NCI-H2029 treated with DMSO at 0.1 percent for 48 hours (cell line): ENCODE data around the gene GCC2.
"Not testable (repeated sequence)": the region's sequence is repeated elsewhere in the genome, so short reads cannot be mapped to it uniquely, and the experiment has no call there.

Source experiments
- DNase-seq: peaks from one replicate; lab custom pipeline; 2025; lab: John Stamatoyannopoulos, UW

Gene GCC2

DNA sequence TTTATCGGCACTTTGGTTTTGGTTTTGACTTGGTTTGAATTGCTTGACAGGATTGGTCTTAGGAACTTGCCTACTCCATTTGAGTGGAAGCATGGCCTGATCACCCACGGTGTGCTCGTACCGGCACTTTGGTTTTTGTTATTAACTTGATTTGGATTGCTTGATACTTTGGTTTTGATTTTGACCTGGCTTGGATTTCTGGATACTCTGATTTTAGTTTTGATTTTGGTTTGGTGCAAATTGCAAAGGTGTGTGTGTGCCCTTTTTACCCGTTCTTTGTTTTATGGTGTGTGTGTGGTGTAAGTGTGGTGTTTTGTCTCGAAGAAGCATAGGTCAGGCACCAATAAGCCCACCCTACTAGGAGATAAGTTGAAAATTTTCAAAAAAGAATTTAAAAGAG is 75.7 kb downstream of the GCC2 start:
- DNase-seq = not testable (repeated sequence)

DNA sequence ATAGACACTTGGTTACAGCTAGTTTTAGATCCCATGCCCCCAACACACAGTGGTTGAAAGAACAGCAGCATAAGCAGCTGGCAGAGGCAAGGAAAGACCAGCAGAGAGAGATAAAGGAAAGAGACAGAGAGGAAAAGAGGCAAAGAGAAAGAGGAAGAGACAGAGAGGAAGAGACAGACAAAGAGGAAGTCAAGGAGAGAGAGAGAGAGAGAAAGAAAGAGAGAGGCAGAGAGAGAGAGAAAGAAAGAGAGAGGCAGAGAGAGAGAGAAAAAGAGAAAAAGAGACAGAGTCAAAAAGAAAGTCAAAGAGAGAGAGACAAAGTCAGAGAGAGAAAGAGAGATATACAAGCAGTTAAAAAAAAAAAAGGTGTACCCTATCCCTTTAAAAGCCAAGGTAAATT is 76.3 kb downstream of the GCC2 start:
- not testable (repeated sequence) for DNase-seq

DNA sequence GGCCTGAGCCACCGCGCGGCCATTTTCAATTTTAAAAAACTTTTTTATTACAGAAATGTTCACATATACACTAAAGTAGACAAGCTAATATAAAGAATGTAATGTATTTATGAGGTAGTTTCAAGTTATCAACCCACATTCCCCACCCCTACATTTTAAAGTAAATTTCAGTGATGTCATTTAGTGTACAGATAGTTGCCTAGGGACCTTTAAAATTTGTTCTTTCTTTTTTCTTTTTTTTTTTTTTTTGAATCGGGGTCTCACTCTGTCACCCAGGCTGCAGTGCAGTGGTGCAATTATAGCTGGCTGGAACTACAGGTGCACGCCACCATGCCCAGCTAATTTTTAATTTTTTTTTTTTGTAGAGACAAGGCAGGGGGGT is 82.7 kb downstream of the GCC2 start:
- DNase-seq = no peak

DNA sequence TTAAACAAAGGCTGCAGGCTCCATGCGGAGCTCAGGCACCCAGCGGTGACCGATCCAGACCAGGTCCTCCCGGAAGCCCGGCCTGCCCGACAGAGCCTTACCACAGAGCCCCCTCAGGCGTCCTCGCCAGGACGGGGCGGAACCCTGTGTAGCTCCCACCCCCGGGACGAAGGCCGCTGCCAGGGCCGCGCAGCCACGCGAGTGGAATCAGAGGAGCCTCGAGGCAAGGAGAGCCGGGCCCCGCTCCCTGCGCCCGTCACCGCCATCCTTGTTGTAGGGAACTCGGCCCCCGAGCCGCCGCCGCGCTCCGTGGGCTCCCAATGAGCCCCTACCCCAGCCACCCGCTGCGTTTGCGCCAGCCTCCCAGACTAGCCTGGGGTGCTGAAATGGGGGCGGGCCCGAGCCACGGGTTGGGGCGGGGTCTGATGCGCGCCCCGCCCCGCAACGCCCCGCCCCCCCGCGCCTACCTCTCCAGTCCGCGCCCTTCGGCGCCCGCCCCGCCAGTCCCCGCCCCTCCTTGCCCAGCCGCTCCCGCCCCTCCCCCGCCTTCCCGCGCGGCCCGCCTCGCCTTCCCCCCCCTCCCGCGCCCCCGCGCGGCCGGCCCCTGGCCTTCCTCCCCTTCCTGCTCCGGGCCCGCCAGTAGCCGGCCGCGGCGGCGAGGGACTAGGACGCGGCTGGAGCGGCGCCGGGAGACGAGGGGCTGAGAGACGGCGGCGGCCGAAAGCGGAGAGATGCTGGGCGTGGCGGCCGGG is 85.0 kb downstream of the GCC2 start, which contains the start of gene LIMS1:
TSS of gene LIMS1 (plus strand) at position 639 of the 752 bp plus-strand sequence. CDS start at position 732, 93 bp downstream.
- peak; percentile 47 for DNase-seq

DNA sequence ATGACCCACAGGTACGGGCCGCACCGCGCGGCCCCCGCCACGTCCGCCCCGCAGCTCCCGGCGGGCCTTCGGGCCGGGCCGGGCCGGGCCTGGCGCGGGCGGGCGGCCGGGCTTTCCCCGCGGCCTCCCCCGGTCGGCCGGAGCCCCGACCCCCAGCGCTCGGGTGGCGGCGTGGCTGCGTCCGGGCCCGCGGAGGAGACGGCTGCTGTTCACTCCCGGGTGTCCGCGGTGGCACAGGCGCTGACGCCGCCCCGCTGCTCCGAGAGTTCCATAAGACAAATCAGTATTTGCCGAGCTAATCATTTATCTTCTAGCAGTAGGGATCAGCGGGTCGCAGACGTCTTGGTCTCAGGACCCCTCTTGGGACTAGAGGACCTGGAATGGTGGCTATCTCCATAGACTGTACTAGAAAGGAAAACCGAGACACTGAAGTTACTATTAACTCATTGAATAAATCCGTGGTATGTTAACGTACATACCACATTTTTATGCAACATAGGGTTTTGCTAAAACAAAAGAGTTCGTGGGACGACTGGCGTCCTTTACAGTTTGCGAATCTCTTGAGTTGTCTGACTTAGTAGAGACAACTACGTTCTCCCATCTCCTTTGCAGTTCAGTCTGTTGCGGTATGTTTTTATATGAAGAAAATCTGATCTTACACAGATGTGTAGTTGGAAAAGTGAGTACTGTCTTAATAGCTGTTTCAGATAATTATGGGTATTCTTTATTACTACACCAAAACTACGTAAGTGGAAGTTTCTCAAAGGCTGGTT is 85.8 kb downstream of the GCC2 start:
- DNase-seq = no peak

DNA sequence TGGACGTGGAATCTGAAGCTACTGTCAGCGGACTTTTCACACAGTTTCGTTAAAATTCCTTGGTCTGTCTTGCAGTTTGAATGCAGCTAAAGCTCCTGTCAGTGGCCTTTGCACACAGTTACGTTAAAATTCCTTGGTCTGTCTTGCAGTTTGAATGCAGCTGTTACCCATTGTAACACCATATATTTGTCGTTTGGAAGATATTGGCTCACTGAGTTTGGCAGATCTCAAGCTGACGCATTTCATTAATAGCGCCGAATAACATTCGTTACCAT is 86.3 kb downstream of the GCC2 start:
- no peak for DNase-seq

DNA sequence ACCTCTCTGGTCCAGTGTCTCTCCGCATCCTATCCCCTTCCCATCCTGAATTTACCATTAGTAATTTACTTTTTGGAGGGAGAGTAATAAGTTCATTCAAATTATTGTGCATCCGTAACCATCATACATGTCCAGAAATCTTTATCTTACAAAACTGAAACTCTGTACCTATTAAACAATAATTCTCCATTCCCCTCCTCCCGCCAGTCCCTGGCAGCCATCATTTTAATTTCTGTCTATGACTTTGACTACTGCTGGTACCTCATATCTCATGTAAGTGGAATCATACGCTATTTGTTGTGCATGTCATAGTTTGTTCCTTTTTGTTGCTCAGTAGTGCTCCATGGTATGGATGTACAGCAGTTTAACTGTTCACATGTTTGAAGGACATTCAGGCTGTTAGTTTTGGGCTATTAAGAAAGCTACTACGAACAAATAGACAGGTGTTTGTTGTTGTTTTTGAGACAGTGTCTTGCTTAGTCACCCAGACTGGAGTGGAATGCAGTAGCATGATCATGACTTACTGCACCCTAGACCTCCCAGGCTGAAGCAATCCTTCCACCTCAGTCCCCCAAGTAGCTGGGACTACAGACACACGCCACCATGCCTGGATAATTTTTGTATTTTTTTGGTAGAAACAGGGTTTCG is 87.3 kb downstream of the GCC2 start:
- no peak for DNase-seq

DNA sequence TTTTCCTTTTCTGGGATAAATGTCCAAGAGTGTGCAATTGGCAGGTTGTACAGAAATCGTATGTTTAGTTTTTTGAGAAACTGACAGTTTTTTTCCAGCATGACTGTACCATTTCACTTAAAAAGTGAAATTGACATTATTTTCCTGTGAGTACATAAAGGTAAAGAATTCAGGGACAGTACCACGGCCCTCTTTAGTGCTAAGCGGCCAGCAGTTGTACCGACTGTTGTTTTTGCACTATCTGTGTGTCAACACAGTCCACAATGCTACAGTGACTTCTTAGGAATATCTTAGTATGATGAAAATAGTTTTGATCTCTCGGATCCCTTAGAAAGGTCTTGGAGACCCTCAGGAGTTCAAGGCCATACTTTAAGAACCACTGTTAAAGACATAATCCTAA is 87.9 kb downstream of the GCC2 start:
- DNase-seq = no peak

DNA sequence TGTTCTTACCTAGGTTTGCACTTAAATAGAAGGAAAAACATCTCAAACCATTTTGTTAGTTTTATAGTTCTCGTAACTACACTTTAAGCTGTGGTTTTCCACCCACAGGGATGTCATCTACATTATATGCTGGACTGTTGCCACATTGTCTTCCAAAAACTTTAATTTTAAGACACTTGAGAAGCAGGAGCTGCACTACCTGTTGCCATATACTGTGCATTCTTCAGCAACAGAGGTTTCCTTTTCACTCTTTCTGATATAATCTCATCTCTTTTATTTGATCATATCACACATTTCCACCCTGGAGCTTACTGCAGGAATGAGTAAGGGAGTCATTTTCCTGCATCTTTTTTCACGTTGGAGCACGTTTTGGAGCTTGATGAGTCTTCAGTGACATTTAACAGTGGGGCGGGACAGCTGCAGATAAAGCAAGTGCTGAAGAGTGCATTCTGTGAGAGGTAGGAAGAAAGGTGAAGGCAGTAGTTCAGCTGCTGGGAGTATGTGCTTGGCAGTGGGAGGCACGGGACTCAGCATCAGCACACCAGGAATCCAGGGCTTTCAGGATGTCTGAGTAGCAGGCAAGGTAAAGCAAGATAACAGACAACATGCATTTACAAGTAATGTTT is 89.1 kb downstream of the GCC2 start:
- no peak for DNase-seq

DNA sequence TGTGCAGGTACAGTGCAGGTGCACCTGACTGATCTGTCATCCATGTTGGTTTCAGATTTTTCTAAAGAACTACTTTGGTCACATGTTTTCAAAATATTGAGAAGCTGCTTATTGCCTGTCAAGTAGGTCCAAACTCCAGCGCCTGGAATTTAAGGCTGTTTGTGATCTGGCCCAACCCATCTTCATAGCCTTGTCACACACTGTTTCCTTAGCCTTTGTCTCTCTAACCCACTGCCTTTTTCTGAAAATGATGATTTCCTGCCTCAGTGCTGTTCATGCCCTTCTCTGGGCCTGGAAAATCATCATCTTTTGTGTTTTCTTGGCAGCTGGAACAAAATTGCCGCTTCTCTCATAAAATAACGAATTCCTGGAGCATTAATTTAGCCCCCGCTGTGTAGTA is 92.4 kb downstream of the GCC2 start:
- DNase-seq = no peak

DNA sequence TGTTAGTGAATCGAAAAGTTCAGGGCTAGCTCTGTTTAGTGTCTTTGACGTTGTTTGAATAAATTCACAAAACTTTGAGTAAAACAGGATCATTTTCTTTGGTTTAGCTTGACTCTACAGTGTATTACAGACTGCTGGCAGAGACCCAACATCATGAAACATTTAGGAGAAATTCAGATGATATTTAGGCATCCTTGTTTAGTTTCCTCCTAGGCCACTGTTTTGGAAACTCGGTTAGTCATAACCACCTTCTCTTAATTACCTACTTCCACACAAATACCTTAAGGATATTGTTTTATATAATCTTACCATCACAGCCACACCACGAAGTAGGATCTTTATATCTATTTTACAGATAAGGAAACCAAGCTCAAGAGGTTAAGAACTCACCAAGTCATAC is 93.1 kb downstream of the GCC2 start:
- DNase-seq = no peak

DNA sequence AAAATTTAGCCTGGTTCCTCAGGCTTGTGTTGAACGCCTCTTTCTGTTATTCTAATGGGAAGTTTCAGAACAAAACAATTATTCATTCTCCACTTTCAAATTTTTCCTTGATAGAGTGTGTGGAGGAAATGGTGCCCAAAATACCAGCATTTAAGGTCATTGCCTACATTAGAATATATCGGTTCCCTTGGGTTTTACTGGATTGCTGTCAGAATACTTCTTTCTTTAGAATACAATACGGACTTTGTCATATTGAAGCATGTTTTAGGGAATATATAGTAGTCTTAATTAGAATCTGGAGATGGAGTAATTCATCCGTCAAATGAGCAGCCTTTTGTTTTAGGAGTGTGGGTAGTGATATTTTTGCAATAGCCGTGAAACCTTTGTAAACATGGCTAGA is 98.6 kb downstream of the GCC2 start:
- DNase-seq = no peak

DNA sequence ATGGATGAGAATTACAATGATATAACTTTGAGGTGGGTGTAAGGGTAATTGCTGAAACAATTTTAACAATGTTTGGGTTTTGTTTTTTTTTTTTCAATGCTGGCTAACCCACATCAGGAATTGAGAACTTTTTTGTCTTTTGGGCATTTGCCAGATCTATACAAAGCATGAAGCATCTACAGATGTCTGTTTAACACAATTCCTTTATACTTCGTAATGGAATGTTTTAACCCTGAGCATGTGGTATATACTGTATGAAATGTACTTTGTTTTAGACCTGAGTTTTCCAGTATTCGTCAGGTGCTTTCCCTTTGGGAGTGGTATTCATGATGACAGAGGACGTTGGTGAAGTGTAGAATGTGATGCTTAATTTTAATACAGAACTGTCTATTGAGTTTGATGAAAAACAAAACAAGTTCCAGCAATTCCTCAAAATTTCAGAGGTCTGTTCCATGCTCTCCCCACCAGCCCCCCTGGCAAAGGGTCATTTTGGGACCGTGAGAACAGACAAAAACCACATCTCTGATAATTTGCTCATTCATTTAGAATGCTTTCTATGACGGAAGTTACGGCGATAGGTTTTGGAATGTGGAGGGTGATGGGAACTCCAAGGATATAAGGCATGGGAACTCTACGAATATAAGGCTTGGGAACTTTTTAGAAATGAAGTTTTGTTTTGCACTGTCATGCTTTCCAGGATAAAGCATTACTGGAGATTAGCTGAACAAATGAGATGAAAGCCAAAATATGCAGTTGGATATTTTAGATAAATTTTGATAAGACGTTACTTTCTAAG is 99.4 kb downstream of the GCC2 start:
- no peak for DNase-seq

DNA sequence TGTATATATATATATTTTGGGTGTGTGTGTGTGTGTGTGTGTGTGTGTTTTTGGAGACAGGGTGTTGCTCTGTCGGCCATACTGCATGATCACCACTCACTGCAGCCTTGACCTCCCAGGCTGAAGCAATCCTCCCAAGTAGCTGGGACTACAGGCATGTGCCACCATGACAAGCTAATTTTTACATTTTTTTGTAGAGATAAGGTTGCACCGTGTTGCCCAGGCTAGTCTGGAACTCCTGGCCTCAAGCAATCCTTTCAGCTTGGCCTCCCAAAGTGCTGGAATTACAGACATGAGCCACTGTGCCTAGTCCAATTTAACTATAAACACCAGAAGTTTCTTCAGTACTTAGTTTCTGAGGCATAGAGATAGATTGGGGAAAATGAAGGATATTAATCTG is 103.6 kb downstream of the GCC2 start:
- no peak for DNase-seq

DNA sequence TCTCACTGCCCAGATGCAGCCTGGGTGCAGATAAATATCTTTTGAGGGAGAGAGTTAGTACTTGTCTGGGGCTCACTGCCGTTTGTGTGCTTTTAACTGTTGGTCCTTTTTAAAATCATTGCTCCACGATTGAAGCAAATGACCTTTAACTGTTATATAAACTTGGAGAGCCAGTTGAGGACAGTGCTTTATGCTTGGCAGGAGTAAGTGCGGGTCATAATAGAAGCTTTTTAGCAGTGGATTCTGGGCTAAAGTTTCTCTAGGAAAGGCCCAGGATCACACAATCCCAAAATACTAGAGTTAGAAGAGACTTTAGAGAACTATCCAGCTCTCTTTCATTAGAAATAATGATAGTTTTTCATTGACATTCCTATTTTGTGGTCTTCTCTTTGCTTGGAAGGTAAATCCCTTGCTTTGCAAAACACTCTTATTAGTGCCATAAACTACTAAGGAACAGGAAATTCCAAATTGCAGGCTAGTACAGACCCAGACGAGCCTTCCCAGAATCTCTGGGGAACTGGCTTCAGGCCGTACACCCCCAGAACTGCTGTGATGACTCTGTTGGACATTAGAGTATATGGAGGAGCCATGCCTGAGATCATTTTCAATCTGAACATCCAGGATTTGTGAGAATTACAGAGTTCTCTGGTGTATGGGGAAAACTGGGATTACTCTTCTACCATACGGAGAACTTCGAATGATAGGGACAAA is 104.4 kb downstream of the GCC2 start:
- no peak for DNase-seq

DNA sequence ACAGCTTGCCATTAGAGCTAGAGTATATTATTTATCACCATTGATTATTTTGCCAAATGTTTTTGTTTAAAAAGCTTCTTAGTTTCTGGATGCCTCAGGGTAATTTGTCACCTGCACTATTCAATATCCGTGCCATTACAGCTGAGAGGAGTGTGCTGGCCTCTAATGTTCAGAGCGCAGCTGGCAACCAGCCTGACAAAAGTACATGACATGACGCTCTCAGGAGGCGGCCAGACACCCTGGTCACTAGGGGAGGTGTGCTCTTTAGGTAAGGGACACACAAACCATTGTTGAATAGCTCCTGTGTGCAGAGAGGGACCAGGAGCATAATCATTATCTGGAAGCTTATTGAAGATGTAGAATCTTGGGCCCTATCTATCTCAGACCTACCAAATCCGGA is 105.5 kb downstream of the GCC2 start:
- no peak for DNase-seq

DNA sequence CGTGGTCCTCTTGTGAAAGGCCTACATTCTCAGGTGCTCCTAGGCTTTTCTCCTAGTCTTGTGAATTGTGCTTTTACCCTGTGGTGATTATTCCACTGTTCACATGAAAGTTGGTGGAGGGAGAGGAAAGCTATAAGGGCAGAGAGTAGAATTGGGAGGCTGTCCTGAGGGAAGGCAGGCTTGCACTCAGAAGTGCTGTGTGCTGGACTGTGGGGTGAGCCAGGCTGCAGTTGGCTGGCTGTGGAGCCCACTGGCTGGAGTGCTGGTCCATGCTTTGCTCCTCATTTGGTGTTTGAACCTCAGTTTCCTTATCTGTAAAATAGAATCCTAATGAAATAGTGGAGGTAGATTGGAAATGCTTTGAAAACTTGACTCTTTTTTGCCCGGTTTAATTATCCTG is 106.6 kb downstream of the GCC2 start:
- no peak for DNase-seq

DNA sequence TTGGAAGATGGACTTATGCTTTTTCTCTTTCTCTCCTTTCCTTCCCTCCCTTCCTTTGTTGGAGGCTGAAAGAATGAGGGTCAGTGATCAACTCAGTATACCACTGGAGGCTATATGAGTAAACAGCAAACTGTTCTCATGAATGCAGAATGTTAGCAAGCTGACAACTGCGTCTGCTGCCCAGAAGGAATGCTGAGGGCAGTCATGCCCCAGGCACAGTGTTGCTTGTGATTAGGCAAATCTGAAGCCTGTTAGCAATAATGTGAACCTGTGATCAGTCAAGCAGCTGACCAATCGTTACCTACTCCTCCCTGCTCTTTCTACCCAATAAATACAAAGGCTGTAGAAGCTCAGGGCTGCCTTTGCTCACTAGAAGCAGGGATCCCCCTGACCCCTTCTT is 107.6 kb downstream of the GCC2 start:
- DNase-seq = not testable (repeated sequence)
